Brain microvascular endothelial cell (primary cell): ENCODE data around the gene AEN.

Experiments
- DNase-seq: peaks from one replicate; pipeline ENCODE4 v3.0.0-alpha.2; 2020
- H3K27ac ChIP-seq: fragments of 250-450 bp; sonication (Bioruptor Pico); 2 replicates; pipeline ENCODE4 v1.5.1; 2020; ENCODE audit warnings: mild to moderate bottlenecking, moderate library complexity
- H3K27me3 ChIP-seq: fragments of 250-450 bp; sonication (Bioruptor Pico); replicated peaks from 2 replicates; pipeline ENCODE4 v1.5.1; 2020; ENCODE audit warnings: mild to moderate bottlenecking
- H3K36me3 ChIP-seq: fragments of 250-450 bp; sonication (Bioruptor Pico); replicated peaks from 2 replicates; pipeline ENCODE4 v1.5.1; 2020; ENCODE audit warnings: mild to moderate bottlenecking
- H3K4me3 ChIP-seq: 2 replicates; pipeline ENCODE4 v1.5.1; 2011; ENCODE audit warnings: low read depth, mild to moderate bottlenecking, control low read depth, low read length, moderate library complexity
- CTCF ChIP-seq: IDR thresholded peaks from 2 replicates; pipeline ENCODE4 v1.5.1; 2011; ENCODE audit warnings: low read depth, mild to moderate bottlenecking, moderate library complexity, low read length, control low read depth, inconsistent platforms; ENCODE audit errors: missing control alignments
- in situ Hi-C: cut with HindIII; loops from 2 replicates; pipeline ENCODE4 v1.10.0; 2017; ENCODE audit warnings: low sequenced_read_pairs, low pct_ligation_motif_present

AEN gene

GRCh38 chr15:88617031-88617722 lies 4.0 kb upstream of the AEN start:
- no peaks in the 10 kb centered on the region for H3K36me3 ChIP-seq
- in situ Hi-C loops: no loop called here
- H3K27ac ChIP-seq: no peak overlapping the region
- TF ChIP-seq CTCF: no peak
- no peak for DNase-seq
- no peaks in the 10 kb centered on the region for H3K27me3 ChIP-seq
- no peak overlapping the region for H3K4me3 ChIP-seq

GRCh38 chr15:88617790-88618189 lies 3.4 kb upstream of the AEN start:
- H3K27me3 ChIP-seq: no peaks in the 10 kb centered on the region
- DNase-seq: no peak
- TF ChIP-seq CTCF: no peak
- in situ Hi-C loops: no loop called here
- H3K27ac ChIP-seq: no peak overlapping the region
- no peak overlapping the region for H3K4me3 ChIP-seq
- H3K36me3 ChIP-seq: no peaks in the 10 kb centered on the region

- in situ Hi-C loops: no loop called here
- Histone ChIP-seq H3K4me3 (no peak overlapping the region), H3K27ac (no peak overlapping the region), H3K27me3 (no peaks in the 10 kb centered on the region), H3K36me3 (peaks cover 3% of the 10 kb centered on the region)
- no peak for DNase-seq
- TF ChIP-seq CTCF: no peak
Observed at GRCh38 chr15:88618686-88619085, 2.5 kb upstream of the AEN start.

- no peak for TF ChIP-seq CTCF
- in situ Hi-C loops: no loop called here
Observed at GRCh38 chr15:88619796-88620195, 1.3 kb upstream of the AEN start.

GRCh38 chr15:88621789-88622604 lies 857 bp downstream of the AEN start:
- DNase-seq: peak; percentile 48
- peak overlapping the region; percentile 89 for H3K4me3 ChIP-seq
- H3K27ac ChIP-seq: peak overlapping the region; percentile 96
- H3K36me3 ChIP-seq: peaks cover 17% of the 10 kb centered on the region
- no peak for TF ChIP-seq CTCF
- in situ Hi-C loops: no loop called here
- H3K27me3 ChIP-seq: no peaks in the 10 kb centered on the region

More at GRCh38 chr15:88619796-88620195, 1.3 kb upstream of the AEN start:
- H3K4me3 ChIP-seq: no peak overlapping the region
- H3K27ac ChIP-seq: no peak overlapping the region
- peaks cover 7% of the 10 kb centered on the region for H3K36me3 ChIP-seq
- no peaks in the 10 kb centered on the region for H3K27me3 ChIP-seq
- no peak for DNase-seq
